Activated CD4-positive, alpha-beta T cell treated with anti-CD3 and anti-CD28 coated beads, Interleukin-2, amount 10 ng/mL, durations not matched to agents 7 days and 5 days (primary cell): ENCODE results near the gene AATF. TPM values are rescaled to one million over a fixed set of nuclear protein-coding genes. Genes with fewer than 3 reads are reported as not detected.
A peak's percentile ranks its signal among the peaks of the same experiment; 100 is the strongest.

Source experiments
- CTCF ChIA-PET: fragments of 350-600 bp; sonication (Branson Sonifier 250); formaldehyde crosslinking; loops from one replicate; lab custom pipeline; 2021; ENCODE audit warnings: antibody characterized with exemption; lab: Charles Lee
- POLR2A ChIA-PET: fragments of 350-600 bp; sonication (Branson Sonifier 250); formaldehyde crosslinking; loops from one replicate; lab custom pipeline; 2021; ENCODE audit warnings: antibody characterized with exemption; lab: Charles Lee
- DNase-seq: peaks from one replicate; pipeline ENCODE4 v3.0.0-alpha.2; 2020
- H3K27ac Mint-ChIP-seq: one replicate; pipeline ENCODE4 v1.8.0; 2021; ENCODE audit warnings: mild to moderate bottlenecking, moderate library complexity, mixed read lengths
- H3K27me3 Mint-ChIP-seq: one replicate; pipeline ENCODE4 v1.8.0; 2021; ENCODE audit warnings: mixed read lengths
- H3K36me3 Mint-ChIP-seq: one replicate; pipeline ENCODE4 v1.8.0; 2021; ENCODE audit warnings: low read depth, mixed read lengths
- H3K4me1 Mint-ChIP-seq: one replicate; pipeline ENCODE4 v1.8.0; 2021; ENCODE audit warnings: mixed read lengths
- H3K4me3 Mint-ChIP-seq: one replicate; pipeline ENCODE4 v1.8.0; 2021; ENCODE audit warnings: mild to moderate bottlenecking, moderate library complexity, mixed read lengths
- H3K9me3 Mint-ChIP-seq: one replicate; pipeline ENCODE4 v1.8.0; 2021; ENCODE audit warnings: mixed read lengths
- total RNA-seq, 2 experiments: library from RNA; stranded (reverse); gene quantifications; one replicate each; pipeline ENCODE4 v1.2.3, GENCODE V29; 2021

The AATF gene
- total RNA-seq, 2 experiments from 2014 or later = 79.6 to 83.6 TPM

GRCh38 chr17:37086334-37086733 lies 137.6 kb downstream of the AATF start:
- Mint-ChIP-seq H3K4me1 (peaks cover 44% of the 10 kb centered on the region), H3K9me3 (no peaks in the 10 kb centered on the region), H3K4me3 (no peak overlapping the region), H3K27ac (no peak overlapping the region), H3K27me3 (no peaks in the 10 kb centered on the region), H3K36me3 (peaks cover 16% of the 10 kb centered on the region)
- ChIA-PET POLR2A (no interaction called here), CTCF (interaction anchor here (0.7 to 1.2 kb wide), 3 partner anchors 11 to 46 kb away, joined by 3 to 4 read pairs (median 4); no protein-coding TSS in a partner anchor)
- DNase-seq = no peak

GRCh38 chr17:37086948-37087347 lies 138.2 kb downstream of the AATF start:
- ChIA-PET POLR2A (no interaction called here), CTCF (no interaction called here)
- Mint-ChIP-seq H3K27ac (no peak overlapping the region), H3K4me3 (no peak overlapping the region), H3K27me3 (no peaks in the 10 kb centered on the region), H3K4me1 (peaks cover 45% of the 10 kb centered on the region), H3K9me3 (no peaks in the 10 kb centered on the region), H3K36me3 (peaks cover 16% of the 10 kb centered on the region)
- no peak for DNase-seq

GRCh38 chr17:37087683-37088082 lies 138.9 kb downstream of the AATF start:
- no peaks in the 10 kb centered on the region for H3K9me3 Mint-ChIP-seq
- H3K4me1 Mint-ChIP-seq = peaks cover 52% of the 10 kb centered on the region
- no peak overlapping the region for H3K4me3 Mint-ChIP-seq
- no peaks in the 10 kb centered on the region for H3K27me3 Mint-ChIP-seq
- no peak for DNase-seq
- peaks cover 16% of the 10 kb centered on the region for H3K36me3 Mint-ChIP-seq
- ChIA-PET CTCF (interaction anchor here (1.0 kb wide), 1 partner anchor 16 kb away, joined by 4 read pairs; no protein-coding TSS in a partner anchor), POLR2A (no interaction called here)
- peak overlapping the region; percentile 61 for H3K27ac Mint-ChIP-seq

- H3K27ac Mint-ChIP-seq = peak overlapping the region; percentile 94
- no peaks in the 10 kb centered on the region for H3K9me3 Mint-ChIP-seq
- H3K27me3 Mint-ChIP-seq = no peaks in the 10 kb centered on the region
- H3K4me1 Mint-ChIP-seq = peaks cover 53% of the 10 kb centered on the region
- CTCF ChIA-PET = interaction anchor here (0.8 to 1.0 kb wide), 2 partner anchors 10 to 15 kb away, joined by 3 to 4 read pairs; no protein-coding TSS in a partner anchor
- H3K4me3 Mint-ChIP-seq = no peak overlapping the region
- POLR2A ChIA-PET = no interaction called here
- peaks cover 16% of the 10 kb centered on the region for H3K36me3 Mint-ChIP-seq
- DNase-seq = peak; percentile 30
Observed at GRCh38 chr17:37088459-37088858, 139.7 kb downstream of the AATF start.

- Mint-ChIP-seq H3K27me3 (no peaks in the 10 kb centered on the region), H3K36me3 (peaks cover 16% of the 10 kb centered on the region), H3K4me1 (peaks cover 53% of the 10 kb centered on the region), H3K9me3 (no peaks in the 10 kb centered on the region), H3K27ac (peak overlapping the region; percentile 94), H3K4me3 (no peak overlapping the region)
- no peak for DNase-seq
- CTCF ChIA-PET = interaction anchor here (0.8 to 1.6 kb wide), 3 partner anchors 7 to 15 kb away, joined by 3 to 6 read pairs (median 4); no protein-coding TSS in a partner anchor
- POLR2A ChIA-PET = no interaction called here
Observed at GRCh38 chr17:37088913-37089312, 140.2 kb downstream of the AATF start.

GRCh38 chr17:37089956-37090355 lies 141.2 kb downstream of the AATF start:
- no peaks in the 10 kb centered on the region for H3K27me3 Mint-ChIP-seq
- ChIA-PET POLR2A (interaction anchor here (0.6 kb wide), 1 partner anchor 75 kb away, joined by 3 read pairs; no protein-coding TSS in a partner anchor), CTCF (interaction anchor here (1.2 to 1.6 kb wide), 2 partner anchors 8 to 11 kb away, joined by 3 to 6 read pairs; no protein-coding TSS in a partner anchor)
- H3K27ac Mint-ChIP-seq = peak overlapping the region; percentile 94
- H3K9me3 Mint-ChIP-seq = no peaks in the 10 kb centered on the region
- DNase-seq = peak; percentile 72
- H3K36me3 Mint-ChIP-seq = peaks cover 22% of the 10 kb centered on the region
- peaks cover 57% of the 10 kb centered on the region for H3K4me1 Mint-ChIP-seq
- H3K4me3 Mint-ChIP-seq = peak overlapping the region; percentile 32

GRCh38 chr17:37090941-37091340 lies 142.2 kb downstream of the AATF start:
- Mint-ChIP-seq H3K27me3 (no peaks in the 10 kb centered on the region), H3K27ac (peak overlapping the region; percentile 94), H3K4me3 (no peak overlapping the region), H3K9me3 (no peaks in the 10 kb centered on the region), H3K4me1 (peaks cover 59% of the 10 kb centered on the region), H3K36me3 (peaks cover 27% of the 10 kb centered on the region)
- no peak for DNase-seq
- ChIA-PET CTCF (interaction anchor here (0.6 to 1.2 kb wide), 3 partner anchors 10 to 17 kb away, joined by 3 to 4 read pairs (median 4); no protein-coding TSS in a partner anchor), POLR2A (no interaction called here)

- peaks cover 30% of the 10 kb centered on the region for H3K36me3 Mint-ChIP-seq
- H3K9me3 Mint-ChIP-seq = no peaks in the 10 kb centered on the region
- DNase-seq = no peak
- ChIA-PET POLR2A (no interaction called here), CTCF (interaction anchor here (0.7 to 1.2 kb wide), 2 partner anchors 13 to 24 kb away, joined by 3 to 4 read pairs; no protein-coding TSS in a partner anchor)
- no peak overlapping the region for H3K27ac Mint-ChIP-seq
- H3K4me3 Mint-ChIP-seq = no peak overlapping the region
- peaks cover 56% of the 10 kb centered on the region for H3K4me1 Mint-ChIP-seq
- no peaks in the 10 kb centered on the region for H3K27me3 Mint-ChIP-seq
Observed at GRCh38 chr17:37092071-37092470, 143.3 kb downstream of the AATF start.

GRCh38 chr17:37092701-37093100 lies 143.9 kb downstream of the AATF start:
- no peaks in the 10 kb centered on the region for H3K27me3 Mint-ChIP-seq
- H3K4me1 Mint-ChIP-seq = peaks cover 51% of the 10 kb centered on the region
- no peak overlapping the region for H3K4me3 Mint-ChIP-seq
- H3K27ac Mint-ChIP-seq = no peak overlapping the region
- no peak for DNase-seq
- peaks cover 26% of the 10 kb centered on the region for H3K36me3 Mint-ChIP-seq
- H3K9me3 Mint-ChIP-seq = no peaks in the 10 kb centered on the region
- POLR2A ChIA-PET = no interaction called here
- CTCF ChIA-PET = interaction anchor here (0.6 to 1.4 kb wide), 3 partner anchors 11 to 75 kb away, joined by 3 to 4 read pairs (median 4); no protein-coding TSS in a partner anchor

- H3K4me3 Mint-ChIP-seq = no peak overlapping the region
- H3K27me3 Mint-ChIP-seq = no peaks in the 10 kb centered on the region
- no peaks in the 10 kb centered on the region for H3K9me3 Mint-ChIP-seq
- peaks cover 23% of the 10 kb centered on the region for H3K36me3 Mint-ChIP-seq
- ChIA-PET POLR2A (no interaction called here), CTCF (interaction anchor here (1.2 to 1.3 kb wide), 2 partner anchors 13 to 20 kb away, joined by 3 read pairs; no protein-coding TSS in a partner anchor)
- peak overlapping the region; percentile 50 for H3K27ac Mint-ChIP-seq
- H3K4me1 Mint-ChIP-seq = peaks cover 34% of the 10 kb centered on the region
- no peak for DNase-seq
Observed at GRCh38 chr17:37094391-37094790, 145.6 kb downstream of the AATF start.

- POLR2A ChIA-PET = no interaction called here
- no peak overlapping the region for H3K27ac Mint-ChIP-seq
- DNase-seq = no peak
- no peak overlapping the region for H3K4me3 Mint-ChIP-seq
- no peaks in the 10 kb centered on the region for H3K27me3 Mint-ChIP-seq
- no peaks in the 10 kb centered on the region for H3K9me3 Mint-ChIP-seq
- H3K4me1 Mint-ChIP-seq = peaks cover 18% of the 10 kb centered on the region
- peaks cover 19% of the 10 kb centered on the region for H3K36me3 Mint-ChIP-seq
- CTCF ChIA-PET = no interaction called here
Observed at GRCh38 chr17:37096071-37096470, 147.3 kb downstream of the AATF start.

- Mint-ChIP-seq H3K27ac (no peak overlapping the region), H3K9me3 (no peaks in the 10 kb centered on the region), H3K27me3 (no peaks in the 10 kb centered on the region), H3K36me3 (peaks cover 17% of the 10 kb centered on the region), H3K4me1 (peaks cover 11% of the 10 kb centered on the region), H3K4me3 (no peak overlapping the region)
- POLR2A ChIA-PET = no interaction called here
- DNase-seq = no peak
- CTCF ChIA-PET = interaction anchor here (1.3 to 1.6 kb wide), 2 partner anchors 11 to 14 kb away, joined by 3 to 4 read pairs; no protein-coding TSS in a partner anchor
Observed at GRCh38 chr17:37097154-37097553, 148.4 kb downstream of the AATF start.

GRCh38 chr17:37098152-37098551 lies 149.4 kb downstream of the AATF start:
- Mint-ChIP-seq H3K27ac (no peak overlapping the region), H3K27me3 (no peaks in the 10 kb centered on the region), H3K4me1 (peaks cover 5% of the 10 kb centered on the region), H3K9me3 (no peaks in the 10 kb centered on the region), H3K36me3 (peaks cover 17% of the 10 kb centered on the region), H3K4me3 (no peak overlapping the region)
- DNase-seq = no peak
- CTCF ChIA-PET = interaction anchor here (1.5 to 1.6 kb wide), 2 partner anchors 10 to 12 kb away, joined by 3 to 4 read pairs; no protein-coding TSS in a partner anchor
- POLR2A ChIA-PET = no interaction called here
